SH-SY5Y (cell line): ENCODE data around the gene CIP2A.

Experiments
- GATA2 ChIP-seq: IDR thresholded peaks from 2 replicates; pipeline ENCODE4 v1.6.1; 2011; ENCODE audit warnings: mild to moderate bottlenecking, low read depth, low read length
- GATA3 ChIP-seq: IDR thresholded peaks from 2 replicates; pipeline ENCODE4 v1.6.1; 2011; ENCODE audit warnings: low read depth, mild to moderate bottlenecking, low read length, moderate library complexity

- TF ChIP-seq GATA2 (no peak), GATA3 (no peak)
These were observed 6.1 kb upstream of the CIP2A start for GRCh38 chr3:108595321-108595720.
